Measurements from ENCODE around the gene GNAQ.

GRCh38 chr9:77847626-77848025 is 184.0 kb downstream of the GNAQ start:
- TF ChIP-seq CTCF (IDR thresholded peaks at IDR 0.05) (no peak), EZH2 (IDR thresholded peaks at IDR 0.05; ENCODE audit: borderline replicate concordance, insufficient read depth, low read depth, low read length, poor library complexity, severe bottlenecking) (no peak)

Measured in B cell (primary cell).